GM12878 (cell line): ENCODE results near the gene GNAQ. TPM values are rescaled to one million over a fixed set of nuclear protein-coding genes. Genes with fewer than 3 reads are reported as not detected.

Experiments used
- ATAC-seq: fragments of 200-7000 bp; cut with Tn5 transposase; 3 replicates; pipeline ENCODE4 v1.9.1; 2020; ENCODE audit warnings: mild to moderate bottlenecking, moderate library complexity
- BruUV-seq: library from RNA; stranded (reverse); fragments of 400-500 nt; replicated peaks from 2 replicates; lab custom pipeline; 2021; lab: Mats Ljungman, UMichigan
- CTCF ChIA-PET: fragments of 300-600 bp; sonication (Branson Sonifier 250); formaldehyde crosslinking; extraction: SDS; loops from one replicate; lab custom pipeline; 2021; ENCODE audit warnings: inconsistent platforms; lab: Yijun Ruan, JAX
- POLR2A ChIA-PET: fragments of 350-600 bp; formaldehyde crosslinking; extraction: SDS; loops from one replicate; lab custom pipeline; 2021; ENCODE audit warnings: inconsistent platforms; lab: Charles Lee
- RAD21 ChIA-PET: fragments of 300-600 bp; sonication (Branson Sonifier 250); formaldehyde crosslinking; loops from one replicate; lab custom pipeline; 2023; ENCODE audit warnings: antibody characterized with exemption; ENCODE audit not compliant: unreplicated experiment; lab: Charles Lee
- SMC1A ChIA-PET: fragments of 300-600 bp; sonication (Branson Sonifier 250); formaldehyde crosslinking; loops from one replicate; lab custom pipeline; 2023; ENCODE audit not compliant: unreplicated experiment, uncharacterized antibody; lab: Charles Lee
- DNase-seq: peaks from one replicate; pipeline ENCODE4 v3.0.0-alpha.2; 2011; ENCODE audit warnings: low read depth, low spot score
- FAIRE-seq: peaks from 3 replicates; lab custom pipeline; 2011; peaks lifted over from hg19 to GRCh38; lab: Jason Lieb, UNC
- H2AFZ ChIP-seq: 2 replicates; pipeline ENCODE4 v1.6.0; 2011; ENCODE audit warnings: low read depth, low read length, control low read depth; ENCODE audit not compliant: control insufficient read depth
- H3K27ac ChIP-seq: 2 replicates; pipeline ENCODE4 v1.5.1; 2011; ENCODE audit warnings: control low read depth; ENCODE audit not compliant: control insufficient read depth, insufficient read depth
- H3K27me3 ChIP-seq, 2 experiments: replicated peaks in 1 of 2; 2 replicates each; pipeline versions ENCODE4 v1.6.0 to v1.6.1; 2011; ENCODE audit warnings: low read length in 1 of 2; ENCODE audit not compliant: control insufficient read depth in 2 of 2, insufficient read depth in 2 of 2
- H3K36me3 ChIP-seq, 2 experiments: 2 replicates each; pipeline ENCODE4 v1.5.1; 2011; ENCODE audit warnings: low read length in 1 of 2; ENCODE audit not compliant: control insufficient read depth in 2 of 2, insufficient read depth in 2 of 2
- H3K4me1 ChIP-seq: 2 replicates; pipeline ENCODE4 v1.6.1; 2011; ENCODE audit warnings: mild to moderate bottlenecking, low read length, moderate library complexity, mixed read lengths; ENCODE audit not compliant: control insufficient read depth, insufficient read depth
- H3K4me2 ChIP-seq: 2 replicates; pipeline ENCODE4 v1.6.0; 2011; ENCODE audit warnings: control low read depth; ENCODE audit not compliant: control insufficient read depth, insufficient read depth
- H3K4me3 ChIP-seq: fragments of 200-600 bp; sonication (generic); 2 replicates; pipeline ENCODE4 v1.5.1; 2016
- H3K79me2 ChIP-seq: 2 replicates; pipeline ENCODE4 v1.6.0; 2011; ENCODE audit warnings: low read length; ENCODE audit not compliant: control insufficient read depth, insufficient read depth
- H3K9ac ChIP-seq: 2 replicates; pipeline ENCODE4 v1.8.0; 2011; ENCODE audit warnings: low read length, control low read depth, mixed read lengths; ENCODE audit not compliant: control insufficient read depth, insufficient read depth
- H3K9me3 ChIP-seq: replicated peaks from 3 replicates; pipeline ENCODE4 v1.5.1; 2011; ENCODE audit warnings: mild to moderate bottlenecking, low read length; ENCODE audit not compliant: control insufficient read depth, insufficient read depth
- H4K20me1 ChIP-seq: 2 replicates; pipeline ENCODE4 v1.6.0; 2011; ENCODE audit not compliant: control insufficient read depth, insufficient read depth
- BMI1 ChIP-seq: fragments of 450-650 bp; IDR thresholded peaks from 2 replicates; pipeline ENCODE4 v1.6.1; 2016; ENCODE audit warnings: mild to moderate bottlenecking, moderate library complexity, borderline replicate concordance
- CHD2 ChIP-seq: IDR thresholded peaks from 2 replicates; pipeline ENCODE4 v1.6.1; 2011; ENCODE audit warnings: low read depth, low read length, improper control_type of control experiment, borderline replicate concordance
- HDAC6 ChIP-seq: fragments of 200-600 bp; sonication (generic); IDR thresholded peaks from one replicate; pipeline ENCODE4 v1.8.0; 2017; ENCODE audit warnings: antibody characterized with exemption; ENCODE audit not compliant: unreplicated experiment
- MTA2 ChIP-seq: fragments of 450-650 bp; IDR thresholded peaks from 2 replicates; pipeline ENCODE4 v1.6.1; 2016; ENCODE audit warnings: low read depth, mild to moderate bottlenecking, moderate library complexity
- MYC ChIP-seq: IDR thresholded peaks from 2 replicates; pipeline ENCODE4 v1.6.1; 2011; ENCODE audit warnings: mild to moderate bottlenecking, low read length, moderate library complexity, inconsistent platforms; ENCODE audit not compliant: insufficient read depth, insufficient replicate concordance, insufficient read length, severe bottlenecking
- NR2C1 ChIP-seq: fragments of 450-650 bp; IDR thresholded peaks from 2 replicates; pipeline ENCODE4 v1.6.1; 2017; ENCODE audit warnings: antibody characterized with exemption, mild to moderate bottlenecking, moderate library complexity
- PKNOX1 ChIP-seq: fragments of 450-650 bp; IDR thresholded peaks from 2 replicates; pipeline ENCODE4 v1.6.1; 2016; ENCODE audit warnings: mild to moderate bottlenecking
- PML ChIP-seq: IDR thresholded peaks from 2 replicates; pipeline ENCODE4 v1.6.1; 2012; ENCODE audit warnings: low read length, inconsistent platforms
- RAD51 ChIP-seq: fragments of 450-650 bp; IDR thresholded peaks from 2 replicates; pipeline ENCODE4 v1.6.1; 2016; ENCODE audit warnings: moderate library complexity, mild to moderate bottlenecking, inconsistent platforms
- SIN3A ChIP-seq: IDR thresholded peaks from 2 replicates; pipeline ENCODE4 v1.6.1; 2012; ENCODE audit warnings: low read depth, low read length, improper control_type of control experiment
- SMAD1 ChIP-seq: fragments of 450-650 bp; IDR thresholded peaks from 2 replicates; pipeline ENCODE4 v1.6.1; 2018; ENCODE audit warnings: mild to moderate bottlenecking, low read depth; ENCODE audit not compliant: partially characterized antibody
- SREBF2 ChIP-seq: IDR thresholded peaks from 2 replicates; pipeline ENCODE4 v1.6.1; 2012; ENCODE audit warnings: mild to moderate bottlenecking, low read length
- SRF ChIP-seq, 2 experiments: IDR thresholded peaks; 2 replicates each; pipeline ENCODE4 v1.6.1; 2011; ENCODE audit warnings: low read depth in 2 of 2, low read length in 2 of 2, mild to moderate bottlenecking in 1 of 2, moderate library complexity in 1 of 2
- WGBS: methylation state at CpG from one replicate; pipeline ENCODE4 v1.1.6; 2016; ENCODE audit warnings: low lambda C conversion rate; ENCODE audit not compliant: insufficient replicate concordance, insufficient coverage; ENCODE audit errors: missing lambda C conversion rate; 5-methylcytosine and 5-hydroxymethylcytosine counted together
- in situ Hi-C: fragments of 300-500 bp; cut with MboI; formaldehyde crosslinking; loops from 9 replicates; pipeline ENCODE4 v1.14.3; 2018; ENCODE audit warnings: mixed read lengths
- intact Hi-C: fragments of 100-400 bp; cut with micrococcal nuclease; formaldehyde crosslinking; loops from one replicate; pipeline ENCODE4 v1.14.2; 2022; ENCODE audit not compliant: unreplicated experiment
- polyA plus RNA-seq, 11 experiments: library from polyadenylated mRNA; depleted of rRNA in 4 of 11; unstranded in 6 of 11; stranded (reverse) in 5 of 11; fragments of >200 nt; fragmentation: Nextera tagmentation in 4 of 11; fragmentation: Illumina TruSeq in 1 of 11; extraction: Ambion mirVana in 4 of 11; extraction: Trizol in 1 of 11; gene quantifications; 1 replicate in 1 of 11; 2 replicates in 10 of 11; pipeline versions ENCODE4 v1.2.1 to v1.2.3, GENCODE V29; 2011 to 2016; ENCODE audit warnings: inconsistent platforms in 2 of 11, missing spikeins in 2 of 11, low read depth in 1 of 11
- total RNA-seq, 4 experiments: library from RNA; depleted of rRNA in 3 of 4; stranded (reverse); fragments of >200 nt in 3 of 4; fragmentation: Illumina TruSeq in 1 of 4; extraction: Trizol in 1 of 4; gene quantifications; 2 replicates each; pipeline versions ENCODE4 v1.2.1 to v1.2.3, GENCODE V29; 2013 to 2021
- TF ChIP-seq, protein P1 (sequence below): fragments of 450-650 bp; conservative IDR thresholded peaks from 2 replicates; pipeline ENCODE4 v1.6.1; 2017; ENCODE audit warnings: mild to moderate bottlenecking, moderate library complexity
- TF ChIP-seq, protein P2 (sequence below): fragments of 450-650 bp; IDR thresholded peaks from 2 replicates; pipeline ENCODE4 v1.6.1; 2017; ENCODE audit warnings: mild to moderate bottlenecking
- TF ChIP-seq, protein P3 (sequence below): fragments of 150-350 bp; IDR thresholded peaks from 2 replicates; pipeline ENCODE4 v1.6.1; 2016; ENCODE audit warnings: low read depth, low read length

Gene GNAQ
- total and polyA plus RNA-seq, 10 of the 15 experiments (the other 5 are each of a cell fraction or from before 2014, with no cell fraction given): 0.15 to 47.2 (median 0.49) TPM

- intact Hi-C loops: loop anchor here (5.0 kb wide), 1 partner anchor 52 kb away; no protein-coding TSS in a partner anchor
- ATAC-seq: no peak
- no peak overlapping the region for H3K4me3 ChIP-seq
- ChIA-PET RAD21 (interaction anchor here (1.1 to 3.0 kb wide), 9 partner anchors 11 to 146 kb away, joined by 3 to 8 read pairs (median 4); no protein-coding TSS in a partner anchor), CTCF (interaction anchor here (0.6 to 2.4 kb wide), 10 partner anchors 12 to 428 kb away, joined by 3 to 6 read pairs (median 4); no protein-coding TSS in a partner anchor), SMC1A (interaction anchor here (0.8 to 5.8 kb wide), 11 partner anchors 8 to 150 kb away, joined by 3 to 35 read pairs (median 4); no protein-coding TSS in a partner anchor), POLR2A (interaction anchor here (0.6 to 1.9 kb wide), 5 partner anchors 8 to 118 kb away, joined by 3 to 6 read pairs (median 5); no protein-coding TSS in a partner anchor)
- no peak for DNase-seq
- no peaks in the 10 kb centered on the region for H3K4me1 ChIP-seq
- no peak overlapping the region for H3K9ac ChIP-seq
- H3K79me2 ChIP-seq: no peaks in the 10 kb centered on the region
- H3K36me3 ChIP-seq: no peaks in the 10 kb centered on the region
- no peak overlapping the region for H3K27ac ChIP-seq
- no TSS peak for BruUV-seq
- in situ Hi-C loops: no loop called here
- WGBS: 68% methylated on average over 3 of the region's 3 CpGs
- H4K20me1 ChIP-seq: no peaks in the 10 kb centered on the region
- no peaks in the 10 kb centered on the region for H3K27me3 ChIP-seq
- no peaks in the 10 kb centered on the region for H3K9me3 ChIP-seq
- no peak for TF ChIP-seq PKNOX1
- TF ChIP-seq, protein P1, sequence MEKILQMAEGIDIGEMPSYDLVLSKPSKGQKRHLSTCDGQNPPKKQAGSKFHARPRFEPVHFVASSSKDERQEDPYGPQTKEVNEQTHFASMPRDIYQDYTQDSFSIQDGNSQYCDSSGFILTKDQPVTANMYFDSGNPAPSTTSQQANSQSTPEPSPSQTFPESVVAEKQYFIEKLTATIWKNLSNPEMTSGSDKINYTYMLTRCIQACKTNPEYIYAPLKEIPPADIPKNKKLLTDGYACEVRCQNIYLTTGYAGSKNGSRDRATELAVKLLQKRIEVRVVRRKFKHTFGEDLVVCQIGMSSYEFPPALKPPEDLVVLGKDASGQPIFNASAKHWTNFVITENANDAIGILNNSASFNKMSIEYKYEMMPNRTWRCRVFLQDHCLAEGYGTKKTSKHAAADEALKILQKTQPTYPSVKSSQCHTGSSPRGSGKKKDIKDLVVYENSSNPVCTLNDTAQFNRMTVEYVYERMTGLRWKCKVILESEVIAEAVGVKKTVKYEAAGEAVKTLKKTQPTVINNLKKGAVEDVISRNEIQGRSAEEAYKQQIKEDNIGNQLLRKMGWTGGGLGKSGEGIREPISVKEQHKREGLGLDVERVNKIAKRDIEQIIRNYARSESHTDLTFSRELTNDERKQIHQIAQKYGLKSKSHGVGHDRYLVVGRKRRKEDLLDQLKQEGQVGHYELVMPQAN: no peak
- TF ChIP-seq NR2C1: no peak
- no peak for TF ChIP-seq PML
- TF ChIP-seq SRF (IDR thresholded peaks at IDR 0.05; ENCODE audit: low read depth in 2 of 2, low read length in 2 of 2): no peak
- TF ChIP-seq, protein P2, sequence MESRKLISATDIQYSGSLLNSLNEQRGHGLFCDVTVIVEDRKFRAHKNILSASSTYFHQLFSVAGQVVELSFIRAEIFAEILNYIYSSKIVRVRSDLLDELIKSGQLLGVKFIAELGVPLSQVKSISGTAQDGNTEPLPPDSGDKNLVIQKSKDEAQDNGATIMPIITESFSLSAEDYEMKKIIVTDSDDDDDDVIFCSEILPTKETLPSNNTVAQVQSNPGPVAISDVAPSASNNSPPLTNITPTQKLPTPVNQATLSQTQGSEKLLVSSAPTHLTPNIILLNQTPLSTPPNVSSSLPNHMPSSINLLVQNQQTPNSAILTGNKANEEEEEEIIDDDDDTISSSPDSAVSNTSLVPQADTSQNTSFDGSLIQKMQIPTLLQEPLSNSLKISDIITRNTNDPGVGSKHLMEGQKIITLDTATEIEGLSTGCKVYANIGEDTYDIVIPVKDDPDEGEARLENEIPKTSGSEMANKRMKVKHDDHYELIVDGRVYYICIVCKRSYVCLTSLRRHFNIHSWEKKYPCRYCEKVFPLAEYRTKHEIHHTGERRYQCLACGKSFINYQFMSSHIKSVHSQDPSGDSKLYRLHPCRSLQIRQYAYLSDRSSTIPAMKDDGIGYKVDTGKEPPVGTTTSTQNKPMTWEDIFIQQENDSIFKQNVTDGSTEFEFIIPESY: no peak
- TF ChIP-seq MYC: no peak
- no peak for TF ChIP-seq RAD51
- no peak for TF ChIP-seq HDAC6
- TF ChIP-seq, protein P3, sequence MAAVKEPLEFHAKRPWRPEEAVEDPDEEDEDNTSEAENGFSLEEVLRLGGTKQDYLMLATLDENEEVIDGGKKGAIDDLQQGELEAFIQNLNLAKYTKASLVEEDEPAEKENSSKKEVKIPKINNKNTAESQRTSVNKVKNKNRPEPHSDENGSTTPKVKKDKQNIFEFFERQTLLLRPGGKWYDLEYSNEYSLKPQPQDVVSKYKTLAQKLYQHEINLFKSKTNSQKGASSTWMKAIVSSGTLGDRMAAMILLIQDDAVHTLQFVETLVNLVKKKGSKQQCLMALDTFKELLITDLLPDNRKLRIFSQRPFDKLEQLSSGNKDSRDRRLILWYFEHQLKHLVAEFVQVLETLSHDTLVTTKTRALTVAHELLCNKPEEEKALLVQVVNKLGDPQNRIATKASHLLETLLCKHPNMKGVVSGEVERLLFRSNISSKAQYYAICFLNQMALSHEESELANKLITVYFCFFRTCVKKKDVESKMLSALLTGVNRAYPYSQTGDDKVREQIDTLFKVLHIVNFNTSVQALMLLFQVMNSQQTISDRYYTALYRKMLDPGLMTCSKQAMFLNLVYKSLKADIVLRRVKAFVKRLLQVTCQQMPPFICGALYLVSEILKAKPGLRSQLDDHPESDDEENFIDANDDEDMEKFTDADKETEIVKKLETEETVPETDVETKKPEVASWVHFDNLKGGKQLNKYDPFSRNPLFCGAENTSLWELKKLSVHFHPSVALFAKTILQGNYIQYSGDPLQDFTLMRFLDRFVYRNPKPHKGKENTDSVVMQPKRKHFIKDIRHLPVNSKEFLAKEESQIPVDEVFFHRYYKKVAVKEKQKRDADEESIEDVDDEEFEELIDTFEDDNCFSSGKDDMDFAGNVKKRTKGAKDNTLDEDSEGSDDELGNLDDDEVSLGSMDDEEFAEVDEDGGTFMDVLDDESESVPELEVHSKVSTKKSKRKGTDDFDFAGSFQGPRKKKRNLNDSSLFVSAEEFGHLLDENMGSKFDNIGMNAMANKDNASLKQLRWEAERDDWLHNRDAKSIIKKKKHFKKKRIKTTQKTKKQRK: no peak
- no peak for TF ChIP-seq SIN3A
- no peak for TF ChIP-seq MTA2
- TF ChIP-seq BMI1: no peak
- no peak for TF ChIP-seq CHD2
- TF ChIP-seq SMAD1: no peak
- no peak for TF ChIP-seq SREBF2
- H2AFZ ChIP-seq: no peak overlapping the region
- FAIRE-seq: no peak
- H3K4me2 ChIP-seq: no peak overlapping the region
These were observed 146.4 kb downstream of the GNAQ start for GRCh38 chr9:77885104-77885672.
